ENCODE data around the gene TRERF1. TPM values are rescaled to one million over a fixed set of nuclear protein-coding genes. Genes with fewer than 3 reads are reported as not detected.

TRERF1 gene
- total and polyA plus RNA-seq, 2 of the 8 experiments (the other 6 are each of a cell fraction or from before 2014, with no cell fraction given): 10.8 to 21.5 TPM

GRCh38 chr6:42420741-42421140, 31.0 kb downstream of the TRERF1 start:
- WGBS, 2 experiments (ENCODE audit: extremely low coverage in 1 of 2, insufficient coverage in 1 of 2, insufficient read length in 1 of 2, insufficient replicate concordance in 2 of 2, low coverage in 1 of 2, low lambda C conversion rate in 2 of 2, missing lambda C conversion rate in 1 of 2): 90% methylated on average over 3 of the region's 3 CpGs; no CpG with 5 or more reads in 1 of the 2 experiments
- no peak overlapping the region for H3K18ac ChIP-seq (ENCODE audit: extremely low read depth, low read length)
- H2BK120ac ChIP-seq (replicated peaks; ENCODE audit: low read depth, low read length): no peak overlapping the region
- H2AK5ac ChIP-seq (ENCODE audit: low read depth, low read length): no peak overlapping the region
- no peak overlapping the region for H3K9ac ChIP-seq (replicated peaks in 1 of 4; ENCODE audit: extremely low read depth in 1 of 4, low read depth in 3 of 4, low read length in 3 of 4)
- H4K20me1 ChIP-seq (replicated peaks in 1 of 2; ENCODE audit: control insufficient read depth in 1 of 2, insufficient read depth in 2 of 2, low read length in 2 of 2): peaks cover 14 to 19% of the 10 kb centered on the region in 2 experiments
- ChIA-PET POLR2A (ENCODE audit: partially characterized antibody) (interaction anchor here (1.5 to 2.5 kb wide), 2 partner anchors 10 to 21 kb away, joined by 6 read pairs; no protein-coding TSS in a partner anchor), CTCF (ENCODE audit: partially characterized antibody) (interaction anchor here (0.6 to 3.0 kb wide), 18 partner anchors 10 to 977 kb away, joined by 3 to 13 read pairs (median 4); no protein-coding TSS in a partner anchor)
- no peak overlapping the region for H4K5ac ChIP-seq (ENCODE audit: insufficient read length, low read depth, low read length)
- H2BK12ac ChIP-seq (ENCODE audit: low read depth, low read length): no peak overlapping the region
- H3K79me1 ChIP-seq (ENCODE audit: low read depth, low read length): peaks cover 15% of the 10 kb centered on the region
- H2BK20ac ChIP-seq (ENCODE audit: low read length): no peak overlapping the region
- FAIRE-seq (no peak), DNase-seq (ENCODE audit: low read depth in 1 of 2, low spot score in 2 of 2) (no peak)
- H3K14ac ChIP-seq (ENCODE audit: insufficient read length): no peak overlapping the region
- no peak overlapping the region for H3K4me2 ChIP-seq (ENCODE audit: insufficient read depth in 1 of 2, low read depth in 2 of 2, low read length in 2 of 2)
- H3K27me3 ChIP-seq (replicated peaks in 1 of 4; ENCODE audit: control insufficient read depth in 3 of 4, extremely low read depth in 1 of 4, insufficient read depth in 3 of 4, low read length in 3 of 4): no peaks in the 10 kb centered on the region
- H3K4me3 ChIP-seq (ENCODE audit: extremely low read depth in 1 of 4, insufficient read depth in 2 of 4, low read depth in 3 of 4, low read length in 4 of 4): no peak overlapping the region
- H3K79me2 ChIP-seq (ENCODE audit: control insufficient read depth in 1 of 2, insufficient read depth in 2 of 2, low read length in 2 of 2): peaks cover 11 to 94% of the 10 kb centered on the region in 2 experiments; a peak in 3 of 4 replicates
- TF ChIP-seq FOSL1 (IDR thresholded peaks at IDR 0.05; ENCODE audit: insufficient read depth, low read depth, low read length): no peak
- H2BK5ac ChIP-seq (ENCODE audit: low read depth, low read length): no peak overlapping the region
- no peak overlapping the region for H3K23ac ChIP-seq (ENCODE audit: insufficient read length)
- no peak overlapping the region for H2BK15ac ChIP-seq (ENCODE audit: low read length)
- no peak overlapping the region for H4K8ac ChIP-seq (ENCODE audit: extremely low read depth, insufficient read depth, low read length)
- H3K9me3 ChIP-seq (ENCODE audit: insufficient read depth in 2 of 2, low read depth in 1 of 2, low read length in 1 of 2): no peaks in the 10 kb centered on the region
- H3K36me3 ChIP-seq (ENCODE audit: control insufficient read depth in 2 of 4, insufficient read depth in 4 of 4, low read length in 3 of 4): no peaks in the 10 kb centered on the region
- no peak overlapping the region for H3K4ac ChIP-seq (replicated peaks; ENCODE audit: insufficient read length, low read depth, low read length)
- H3K4me1 ChIP-seq (replicated peaks in 1 of 4; ENCODE audit: control insufficient read depth in 3 of 4, insufficient read depth in 4 of 4, low read length in 3 of 4): peaks cover 9 to 18% (median 15%) of the 10 kb centered on the region in 4 experiments; a peak in 6 of 7 replicates
- H3K56ac ChIP-seq (replicated peaks; ENCODE audit: insufficient read length, low read depth, low read length): no peak overlapping the region
- H3K23me2 ChIP-seq (ENCODE audit: low read depth, low read length): no peaks in the 10 kb centered on the region
- H3K27ac ChIP-seq (ENCODE audit: low read depth, low read length): no peak overlapping the region
- no peak overlapping the region for H2AFZ ChIP-seq (ENCODE audit: low read length)
- H4K91ac ChIP-seq (replicated peaks; ENCODE audit: insufficient read length, low read length): no peak overlapping the region

Data from H1 (cell line).